DND-41 (cell line): ENCODE measurements around the gene TWIST2.

Experiments used
- ATAC-seq: fragments of 200-7000 bp; cut with Tn5 transposase; 3 replicates; pipeline ENCODE4 v1.9.1; 2021; ENCODE audit warnings: low read depth; ENCODE audit not compliant: insufficient read depth
- DNase-seq: peaks from one replicate; pipeline ENCODE4 v3.0.0-alpha.2; 2020
- H2AFZ ChIP-seq: 2 replicates; pipeline ENCODE4 v1.6.0; 2012; ENCODE audit warnings: low read depth, low read length
- H3K27ac ChIP-seq: 2 replicates; pipeline ENCODE4 v1.5.1; 2012; ENCODE audit warnings: low read length, inconsistent platforms
- H3K27me3 ChIP-seq: fragments of 200-600 bp; sonication (generic); 2 replicates; pipeline ENCODE4 v1.6.0; 2012; ENCODE audit warnings: low read length, mild to moderate bottlenecking, inconsistent platforms; ENCODE audit not compliant: insufficient read depth, poor library complexity
- H3K36me3 ChIP-seq: 2 replicates; pipeline ENCODE4 v1.5.1; 2012; ENCODE audit warnings: low read length, inconsistent platforms; ENCODE audit not compliant: insufficient read depth
- H3K4me1 ChIP-seq: 2 replicates; pipeline ENCODE4 v1.5.1; 2012; ENCODE audit warnings: mild to moderate bottlenecking, low read length; ENCODE audit not compliant: insufficient read depth
- H3K4me2 ChIP-seq: 2 replicates; pipeline ENCODE4 v1.6.0; 2012; ENCODE audit warnings: mild to moderate bottlenecking, moderate library complexity, low read length, inconsistent platforms; ENCODE audit not compliant: insufficient read depth
- H3K4me3 ChIP-seq, 2 experiments: fragments of 200-600 bp in 1 of 2; shearing (Covaris generic) in 1 of 2; 2 replicates each; pipeline ENCODE4 v1.5.1; 2012 to 2016; ENCODE audit warnings: inconsistent platforms in 2 of 2, low read length in 2 of 2, mild to moderate bottlenecking in 2 of 2, low read depth in 1 of 2, moderate library complexity in 1 of 2
- H3K79me2 ChIP-seq: 2 replicates; pipeline ENCODE4 v1.6.0; 2012; ENCODE audit warnings: low read length, inconsistent platforms; ENCODE audit not compliant: insufficient read depth
- H3K9ac ChIP-seq: 2 replicates; pipeline ENCODE4 v1.6.0; 2012; ENCODE audit warnings: low read depth, mild to moderate bottlenecking, inconsistent platforms, low read length, moderate library complexity
- H3K9me3 ChIP-seq: 2 replicates; pipeline ENCODE4 v1.5.1; 2012; ENCODE audit warnings: low read length, moderate library complexity, mild to moderate bottlenecking, inconsistent platforms; ENCODE audit not compliant: insufficient read depth, severe bottlenecking
- H4K20me1 ChIP-seq: 2 replicates; pipeline ENCODE4 v1.6.0; 2012; ENCODE audit warnings: low read length; ENCODE audit not compliant: insufficient read depth
- EZH2 ChIP-seq: IDR thresholded peaks from 3 replicates; pipeline ENCODE4 v1.6.1; 2012; ENCODE audit warnings: borderline replicate concordance, low read depth, mild to moderate bottlenecking, moderate library complexity, low read length, inconsistent platforms; ENCODE audit not compliant: severe bottlenecking
- TF ChIP-seq, protein P1 (sequence below): IDR thresholded peaks from 2 replicates; pipeline ENCODE4 v1.5.1; 2012; ENCODE audit warnings: borderline replicate concordance, low read length, moderate library complexity, mild to moderate bottlenecking; ENCODE audit not compliant: poor library complexity, severe bottlenecking; ENCODE audit errors: extremely low read depth

Gene TWIST2

DNA sequence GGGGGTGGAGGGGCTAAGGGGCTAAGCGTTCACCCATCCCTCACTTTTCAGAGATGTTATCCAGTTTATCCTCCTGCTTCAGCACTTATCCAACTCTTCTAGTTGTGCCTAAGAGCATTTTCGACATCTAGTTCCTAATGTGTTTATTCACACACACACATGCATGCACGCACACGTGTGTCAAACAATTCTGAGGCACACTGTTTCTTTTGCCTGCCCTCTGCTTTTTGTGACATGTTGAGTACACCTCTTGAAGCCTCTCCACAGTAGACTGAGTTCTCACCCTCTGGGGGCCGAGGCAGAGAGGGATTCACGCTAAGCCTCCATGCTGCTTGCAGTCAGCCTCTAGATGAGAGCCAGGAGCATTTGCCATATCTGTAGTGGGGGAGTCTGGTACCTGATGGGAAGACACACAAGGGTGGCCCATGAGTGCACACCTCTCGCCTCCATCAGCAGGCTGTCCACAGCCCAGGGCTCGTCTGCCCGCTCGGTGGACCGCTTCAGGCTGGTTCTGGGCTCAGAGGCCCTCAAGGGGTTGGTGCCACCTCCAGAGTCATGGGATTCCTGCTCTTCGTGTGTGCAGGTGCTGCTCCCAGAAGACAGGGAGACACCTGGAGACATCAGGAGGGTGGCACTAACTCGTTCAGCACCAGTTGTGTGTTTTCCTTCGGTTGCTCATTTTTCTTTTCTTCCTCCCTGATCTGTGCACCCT is 11.9 kb downstream of the TWIST2 start:
- H3K9me3 ChIP-seq = no peaks in the 10 kb centered on the region

DNA sequence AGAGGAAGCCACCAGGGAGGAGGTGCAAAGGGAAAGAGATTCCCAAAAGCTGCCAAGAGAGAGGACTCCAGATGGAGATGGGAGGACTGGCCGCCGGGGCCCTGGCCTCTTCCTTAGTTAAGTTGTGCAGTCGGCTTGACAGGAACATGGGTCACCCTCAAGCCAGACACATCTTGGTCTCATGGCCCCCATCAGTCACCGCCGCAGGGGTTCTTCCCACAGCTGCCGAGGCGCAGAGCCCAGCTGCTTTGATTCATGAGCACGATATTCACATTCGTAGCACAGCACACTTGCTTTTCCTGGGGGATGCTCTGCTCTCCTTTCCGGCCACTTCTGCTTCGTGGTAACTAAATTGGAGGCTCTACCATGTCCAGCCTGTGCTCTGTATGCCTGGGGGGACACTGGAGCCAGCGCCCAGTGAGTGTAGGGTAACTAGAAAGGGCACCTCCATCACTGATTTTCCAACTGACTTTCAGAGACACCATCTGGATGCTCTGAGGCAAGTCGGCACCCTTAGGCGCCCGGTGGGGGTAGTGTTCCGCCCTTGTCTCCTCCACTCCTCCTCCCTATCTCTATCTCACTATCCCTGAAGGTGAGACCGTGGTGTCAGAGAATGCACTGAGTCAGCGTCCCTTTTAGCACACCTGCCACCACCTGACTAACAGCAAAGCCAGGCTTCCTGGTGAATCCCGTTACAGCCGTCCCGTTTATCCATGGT is 13.3 kb downstream of the TWIST2 start:
- Histone ChIP-seq H3K4me2 (no peak overlapping the region), H3K36me3 (no peaks in the 10 kb centered on the region), H2AFZ (no peak overlapping the region), H3K9ac (no peak overlapping the region), H3K9me3 (no peaks in the 10 kb centered on the region), H3K79me2 (no peaks in the 10 kb centered on the region), H3K27ac (no peak overlapping the region), H4K20me1 (no peaks in the 10 kb centered on the region), H3K4me1 (no peaks in the 10 kb centered on the region), H3K4me3 (no peak overlapping the region), H3K27me3 (no peaks in the 10 kb centered on the region)
- TF ChIP-seq, protein P1, sequence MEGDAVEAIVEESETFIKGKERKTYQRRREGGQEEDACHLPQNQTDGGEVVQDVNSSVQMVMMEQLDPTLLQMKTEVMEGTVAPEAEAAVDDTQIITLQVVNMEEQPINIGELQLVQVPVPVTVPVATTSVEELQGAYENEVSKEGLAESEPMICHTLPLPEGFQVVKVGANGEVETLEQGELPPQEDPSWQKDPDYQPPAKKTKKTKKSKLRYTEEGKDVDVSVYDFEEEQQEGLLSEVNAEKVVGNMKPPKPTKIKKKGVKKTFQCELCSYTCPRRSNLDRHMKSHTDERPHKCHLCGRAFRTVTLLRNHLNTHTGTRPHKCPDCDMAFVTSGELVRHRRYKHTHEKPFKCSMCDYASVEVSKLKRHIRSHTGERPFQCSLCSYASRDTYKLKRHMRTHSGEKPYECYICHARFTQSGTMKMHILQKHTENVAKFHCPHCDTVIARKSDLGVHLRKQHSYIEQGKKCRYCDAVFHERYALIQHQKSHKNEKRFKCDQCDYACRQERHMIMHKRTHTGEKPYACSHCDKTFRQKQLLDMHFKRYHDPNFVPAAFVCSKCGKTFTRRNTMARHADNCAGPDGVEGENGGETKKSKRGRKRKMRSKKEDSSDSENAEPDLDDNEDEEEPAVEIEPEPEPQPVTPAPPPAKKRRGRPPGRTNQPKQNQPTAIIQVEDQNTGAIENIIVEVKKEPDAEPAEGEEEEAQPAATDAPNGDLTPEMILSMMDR = no peak
- TF ChIP-seq EZH2 = no peak
- DNase-seq (no peak), ATAC-seq (no peak)

More for the DNA sequence above, 11.9 kb downstream of the TWIST2 start:
- ATAC-seq = no peak
- Histone ChIP-seq H3K79me2 (no peaks in the 10 kb centered on the region), H3K27me3 (no peaks in the 10 kb centered on the region), H3K4me2 (no peak overlapping the region), H3K4me1 (no peaks in the 10 kb centered on the region), H4K20me1 (no peaks in the 10 kb centered on the region), H3K4me3 (no peak overlapping the region), H3K27ac (no peak overlapping the region), H2AFZ (no peak overlapping the region), H3K9ac (no peak overlapping the region), H3K36me3 (no peaks in the 10 kb centered on the region)
- no peak for DNase-seq
- TF ChIP-seq EZH2 = no peak
- TF ChIP-seq, protein P1 = no peak

DNA sequence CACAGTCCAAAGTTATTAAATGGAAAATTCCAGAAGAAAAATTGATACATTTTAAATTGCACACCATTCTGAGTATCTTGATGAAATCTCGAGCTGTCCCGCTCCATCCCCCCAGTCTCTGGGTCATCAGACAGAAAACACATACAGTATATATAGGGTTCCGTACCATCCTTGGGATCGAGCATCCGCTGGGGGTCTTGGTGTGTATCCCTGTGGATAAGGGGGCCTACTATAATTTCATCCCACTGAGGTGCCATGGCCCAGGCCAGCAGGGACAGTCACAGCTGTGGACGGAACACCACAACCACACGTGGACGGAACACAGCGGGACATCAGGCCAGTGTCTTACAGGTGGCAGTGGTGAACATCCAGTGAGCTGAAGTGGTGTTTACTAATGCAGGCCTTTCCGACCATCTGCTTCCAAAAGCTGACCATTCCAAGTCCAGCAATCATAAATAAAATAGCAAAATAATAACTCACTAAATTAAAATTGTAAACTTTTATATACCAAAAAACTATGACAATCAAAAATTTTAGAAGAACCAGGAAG is 14.0 kb downstream of the TWIST2 start:
- Histone ChIP-seq H3K4me2 (no peak overlapping the region), H3K9ac (no peak overlapping the region), H3K79me2 (no peaks in the 10 kb centered on the region), H3K27ac (no peak overlapping the region), H3K9me3 (no peaks in the 10 kb centered on the region), H3K4me3 (no peak overlapping the region), H3K27me3 (no peaks in the 10 kb centered on the region), H4K20me1 (no peaks in the 10 kb centered on the region), H3K4me1 (no peaks in the 10 kb centered on the region), H3K36me3 (no peaks in the 10 kb centered on the region), H2AFZ (no peak overlapping the region)
- TF ChIP-seq EZH2 = no peak
- TF ChIP-seq, protein P1 = no peak
- DNase-seq (no peak), ATAC-seq (no peak)
